ENCODE measurements around the gene SUPT6H. TPM values are rescaled to one million over a fixed set of nuclear protein-coding genes. Genes with fewer than 3 reads are reported as not detected.
"Not testable (repeated sequence)": the region's sequence is repeated elsewhere in the genome, so short reads cannot be mapped to it uniquely, and the experiment has no call there.

SUPT6H gene
- total RNA-seq, 2 experiments from 2014 or later, result 33.7 to 76.5 TPM

DNA sequence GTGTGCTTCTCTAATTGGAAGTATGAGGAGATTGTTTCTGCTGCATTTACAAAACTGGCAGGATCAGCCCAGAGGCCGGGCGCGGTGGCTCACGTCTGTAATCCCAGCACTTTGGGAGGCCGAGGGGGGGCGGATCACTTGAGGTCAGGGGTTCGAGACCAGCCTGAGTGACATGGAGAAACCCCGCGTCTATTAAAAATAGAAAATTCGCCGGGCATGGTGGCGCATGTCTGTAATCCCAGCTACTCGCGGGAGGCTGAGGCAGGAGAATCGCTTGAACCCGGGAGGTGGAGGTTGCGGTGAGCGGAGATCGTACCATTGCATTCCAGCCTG, 59.0 kb downstream of the SUPT6H start:
- H2AFZ ChIP-seq (ENCODE audit: low read length); H3K9me2 ChIP-seq (ENCODE audit: insufficient read depth, low read length); H4K20me1 ChIP-seq (ENCODE audit: insufficient read depth, low read length); H3K9me3 ChIP-seq (ENCODE audit: low read length); BruUV-seq (replicated peaks); DNase-seq (ENCODE audit: low spot score); CTCF ChIA-PET (ENCODE audit: unreplicated experiment): not testable (repeated sequence)
- H3K27ac ChIP-seq (ENCODE audit: low read depth, low read length, poor library complexity, severe bottlenecking), result peak overlapping the region; percentile 82
- H3K36me3 ChIP-seq (ENCODE audit: insufficient read depth, low read length), result peaks cover 60% of the 10 kb centered on the region
- H3K4me3 ChIP-seq (ENCODE audit: low read depth, low read length, poor library complexity, severe bottlenecking), result peak overlapping the region; percentile 88
- POLR2A ChIA-PET, result interaction anchor here (0.6 to 2.5 kb wide), 5 partner anchors 7 to 475 kb away, joined by 3 to 17 read pairs (median 4); partner anchors contain the start of genes NEK8, SDF2 and SUPT6H
- peak overlapping the region; percentile 100 for H3K4me2 ChIP-seq (ENCODE audit: low read length)
- H3K4me1 ChIP-seq (ENCODE audit: insufficient read depth, low read length, poor library complexity, severe bottlenecking), result peaks cover 55% of the 10 kb centered on the region
- TF ChIP-seq, protein P1, sequence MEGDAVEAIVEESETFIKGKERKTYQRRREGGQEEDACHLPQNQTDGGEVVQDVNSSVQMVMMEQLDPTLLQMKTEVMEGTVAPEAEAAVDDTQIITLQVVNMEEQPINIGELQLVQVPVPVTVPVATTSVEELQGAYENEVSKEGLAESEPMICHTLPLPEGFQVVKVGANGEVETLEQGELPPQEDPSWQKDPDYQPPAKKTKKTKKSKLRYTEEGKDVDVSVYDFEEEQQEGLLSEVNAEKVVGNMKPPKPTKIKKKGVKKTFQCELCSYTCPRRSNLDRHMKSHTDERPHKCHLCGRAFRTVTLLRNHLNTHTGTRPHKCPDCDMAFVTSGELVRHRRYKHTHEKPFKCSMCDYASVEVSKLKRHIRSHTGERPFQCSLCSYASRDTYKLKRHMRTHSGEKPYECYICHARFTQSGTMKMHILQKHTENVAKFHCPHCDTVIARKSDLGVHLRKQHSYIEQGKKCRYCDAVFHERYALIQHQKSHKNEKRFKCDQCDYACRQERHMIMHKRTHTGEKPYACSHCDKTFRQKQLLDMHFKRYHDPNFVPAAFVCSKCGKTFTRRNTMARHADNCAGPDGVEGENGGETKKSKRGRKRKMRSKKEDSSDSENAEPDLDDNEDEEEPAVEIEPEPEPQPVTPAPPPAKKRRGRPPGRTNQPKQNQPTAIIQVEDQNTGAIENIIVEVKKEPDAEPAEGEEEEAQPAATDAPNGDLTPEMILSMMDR (conservative IDR thresholded peaks at IDR 0.05; ENCODE audit: low read length), result 0 out of 2 replicates have a peak, but pooled peaks have one; percentile 3
- intact Hi-C loops (cut with micrococcal nuclease; ENCODE audit: unreplicated experiment), result loop anchor here (2.0 kb wide), 1 partner anchor 74 kb away; no protein-coding TSS in a partner anchor
- peaks cover 35% of the 10 kb centered on the region for H3K79me2 ChIP-seq (ENCODE audit: insufficient read depth, low read depth, low read length)

DNA sequence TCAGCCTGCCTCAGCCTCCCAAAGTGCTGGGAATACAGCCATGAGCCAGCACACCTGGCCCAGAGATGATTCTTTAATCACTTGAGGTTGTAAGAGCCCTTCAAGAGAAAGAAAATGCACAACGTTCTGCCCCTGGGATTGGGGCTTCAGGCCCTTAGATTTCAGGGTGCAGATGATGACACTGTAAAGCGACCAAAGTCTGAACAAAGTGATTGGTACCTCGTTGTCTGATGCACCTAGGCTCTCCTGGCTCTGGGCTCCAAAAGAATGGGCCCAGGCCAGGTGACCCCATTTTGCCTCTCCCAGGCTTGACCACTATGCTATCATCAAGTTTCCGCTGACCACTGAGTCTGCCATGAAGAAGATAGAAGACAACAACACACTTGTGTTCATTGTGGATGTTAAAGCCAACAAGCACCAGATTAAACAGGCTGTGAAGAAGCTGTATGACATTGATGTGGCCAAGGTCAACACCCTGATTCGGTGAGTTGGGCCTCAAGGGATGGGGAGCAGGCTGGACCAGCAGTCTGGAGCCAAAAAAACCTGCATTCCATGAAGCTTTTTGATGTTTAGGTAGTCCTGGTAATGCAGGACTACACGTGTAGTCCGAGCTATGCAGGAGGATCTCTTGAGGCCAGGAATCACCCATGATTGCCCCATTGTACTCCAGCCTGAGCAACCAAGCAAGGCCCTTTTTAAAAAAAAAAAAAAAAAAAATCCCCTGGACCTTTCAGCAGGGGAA, 60.6 kb downstream of the SUPT6H start:
- Histone ChIP-seq H3K4me2 (ENCODE audit: low read length) (peak overlapping the region; percentile 100), H3K27ac (ENCODE audit: low read depth, low read length, poor library complexity, severe bottlenecking) (peak overlapping the region; percentile 82), H4K20me1 (ENCODE audit: insufficient read depth, low read length) (peaks cover 9% of the 10 kb centered on the region; the same call in 1 of the 2 replicates), H3K36me3 (ENCODE audit: insufficient read depth, low read length) (peaks cover 60% of the 10 kb centered on the region), H3K79me2 (ENCODE audit: insufficient read depth, low read depth, low read length) (peaks cover 35% of the 10 kb centered on the region), H3K4me1 (ENCODE audit: insufficient read depth, low read length, poor library complexity, severe bottlenecking) (peaks cover 67% of the 10 kb centered on the region), H3K4me3 (ENCODE audit: low read depth, low read length, poor library complexity, severe bottlenecking) (peak overlapping the region; percentile 88), H2AFZ (ENCODE audit: low read length) (no peak overlapping the region), H3K9me3 (ENCODE audit: low read length) (no peaks in the 10 kb centered on the region), H3K9me2 (ENCODE audit: insufficient read depth, low read length) (no peaks in the 10 kb centered on the region)
- POLR2A ChIA-PET, result interaction anchor here (0.8 kb wide), 1 partner anchor 77 kb away, joined by 4 read pairs; no protein-coding TSS in a partner anchor
- BruUV-seq (replicated peaks), result TSS peak; percentile 0
- CTCF ChIA-PET (ENCODE audit: unreplicated experiment), result no interaction called here
- intact Hi-C loops (cut with micrococcal nuclease; ENCODE audit: unreplicated experiment), result no loop called here
- no peak for TF ChIP-seq EZH2phosphoT487 (IDR thresholded peaks at IDR 0.05; ENCODE audit: borderline replicate concordance, low read depth, low read length)
- TF ChIP-seq, protein P1 (conservative IDR thresholded peaks at IDR 0.05; ENCODE audit: low read length), result no peak
- DNase-seq (ENCODE audit: low spot score), result no peak

Measured in OCI-LY7 (cell line).